HEK293 (cell line): Measurements from ENCODE around the gene GRN.
A peak's percentile ranks its signal among the peaks of the same experiment; 100 is the strongest.

Experiments used
- CTCF ChIA-PET: fragments of 350-600 bp; formaldehyde crosslinking; extraction: SDS; loops from one replicate; lab custom pipeline; 2021; ENCODE audit warnings: antibody characterized with exemption; lab: Yijun Ruan, JAX
- POLR2A ChIA-PET: fragments of 300-600 bp; formaldehyde crosslinking; extraction: SDS; loops from one replicate; lab custom pipeline; 2020; ENCODE audit warnings: antibody characterized with exemption, inconsistent platforms; lab: Yijun Ruan, JAX
- H3K27ac ChIP-seq: fragments of 200-500 bp; sonication (Bioruptor generic); 2 replicates; pipeline ENCODE4 v1.5.1; 2014; ENCODE audit warnings: low read depth, low read length, control low read depth, inconsistent platforms; ENCODE audit errors: extremely low read depth
- H3K36me3 ChIP-seq, 2 experiments: fragments of 200-500 bp in 1 of 2; sonication (Bioruptor generic) in 1 of 2; 1 replicate in 1 of 2; 2 replicates in 1 of 2; pipeline ENCODE4 v1.5.1; 2014 to 2017; ENCODE audit warnings: inconsistent platforms in 2 of 2, low read length in 2 of 2; ENCODE audit not compliant: control insufficient read depth in 2 of 2, insufficient read depth in 1 of 2
- H3K4me1 ChIP-seq: fragments of 200-500 bp; sonication (Bioruptor generic); 2 replicates; pipeline ENCODE4 v1.5.1; 2014; ENCODE audit warnings: mild to moderate bottlenecking, low read length, inconsistent platforms; ENCODE audit not compliant: control insufficient read depth, insufficient read depth
- H3K4me3 ChIP-seq: 2 replicates; pipeline ENCODE4 v1.5.1; 2011; ENCODE audit warnings: low read depth, mild to moderate bottlenecking, control low read depth, low read length, moderate library complexity
- H3K9me3 ChIP-seq: fragments of 200-500 bp; sonication (Bioruptor generic); 2 replicates; pipeline ENCODE4 v1.5.1; 2014; ENCODE audit warnings: low read depth, low read length, inconsistent platforms; ENCODE audit not compliant: control insufficient read depth, insufficient read depth
- ZNF335 ChIP-seq: fragments of 450-650 bp; formaldehyde crosslinking; conservative IDR thresholded peaks from 2 replicates; pipeline ENCODE4 v1.5.1; 2016; ENCODE audit warnings: missing biosample characterization, missing genetic modification characterization
- ZNF398 ChIP-seq: fragments of 450-650 bp; formaldehyde crosslinking; IDR thresholded peaks from 2 replicates; pipeline ENCODE4 v1.5.1; 2017; ENCODE audit warnings: missing biosample characterization, missing genetic modification characterization
- ZNF510 ChIP-seq: fragments of 450-650 bp; formaldehyde crosslinking; IDR thresholded peaks from 2 replicates; pipeline ENCODE4 v1.5.1; 2018; ENCODE audit warnings: mild to moderate bottlenecking, missing genetic modification characterization, missing biosample characterization; ENCODE audit not compliant: insufficient replicate concordance
- ZNF654 ChIP-seq: fragments of 450-650 bp; formaldehyde crosslinking; IDR thresholded peaks from 2 replicates; pipeline ENCODE4 v1.5.1; 2016; ENCODE audit warnings: low read depth, missing biosample characterization, missing genetic modification characterization
- ZNF776 ChIP-seq: fragments of 450-650 bp; formaldehyde crosslinking; IDR thresholded peaks from 2 replicates; pipeline ENCODE4 v1.5.0; 2017; ENCODE audit warnings: missing biosample characterization, missing genetic modification characterization, borderline replicate concordance
- ZNF843 ChIP-seq: fragments of 450-650 bp; formaldehyde crosslinking; IDR thresholded peaks from 2 replicates; pipeline ENCODE4 v1.5.1; 2016; ENCODE audit warnings: missing biosample characterization, missing genetic modification characterization

The GRN gene

DNA sequence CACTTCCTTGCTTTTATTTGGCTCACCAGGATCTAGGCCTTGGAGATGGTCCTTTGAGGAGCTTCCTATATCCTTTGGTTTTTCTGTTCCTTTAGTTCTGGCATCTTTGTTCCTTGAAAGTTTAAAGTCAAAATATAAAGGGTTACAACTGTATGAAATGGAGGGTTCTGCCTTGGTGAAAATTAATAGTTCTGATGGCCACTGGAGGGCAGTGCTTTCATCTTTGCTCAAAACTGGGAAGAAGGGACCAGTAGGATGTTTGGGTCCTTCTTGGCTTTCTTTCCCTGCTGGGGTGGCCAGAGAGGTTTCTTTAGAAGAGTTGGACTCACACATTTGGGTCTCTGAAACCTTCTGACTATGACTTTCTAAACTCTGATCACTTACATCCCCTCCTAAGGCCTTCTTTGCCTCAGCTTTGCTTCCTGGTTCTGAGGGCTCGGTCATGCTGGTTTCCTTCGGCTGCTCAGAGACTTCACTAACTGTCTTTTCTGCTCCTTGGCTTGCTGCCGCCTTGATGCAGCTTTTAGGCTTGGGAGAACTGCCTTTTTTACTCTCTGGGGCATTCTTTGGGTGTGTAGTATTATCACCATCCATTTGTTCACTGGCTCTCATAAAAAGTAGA is 55.2 kb downstream of the GRN start:
- Histone ChIP-seq H3K36me3 (peaks cover 48 to 82% of the 10 kb centered on the region in 2 experiments), H3K27ac (no peak overlapping the region)

More for the DNA sequence above, 55.2 kb downstream of the GRN start:
- Histone ChIP-seq H3K9me3 (no peaks in the 10 kb centered on the region), H3K4me3 (no peak overlapping the region), H3K4me1 (no peaks in the 10 kb centered on the region)
- CTCF ChIA-PET = interaction anchor here (0.6 to 2.7 kb wide), 24 partner anchors 9 to 243 kb away, joined by 3 to 14 read pairs (median 4); partner anchors contain the start of gene ITGA2B
- POLR2A ChIA-PET = no interaction called here
- TF ChIP-seq ZNF843 (no peak), ZNF510 (tag by site-specific recombination) (peak; percentile 84), ZNF335 (tag by site-specific recombination) (peak; percentile 44; the same call in 1 of the 2 replicates), ZNF398 (tag by site-specific recombination) (no peak), ZNF776 (tag by site-specific recombination) (no peak), ZNF654 (tag by site-specific recombination) (peak; percentile 41)
